AG09309 (cell line): ENCODE data around the gene TOP3A.

Experiments
- DNase-seq: peaks from one replicate; pipeline ENCODE4 v3.0.0-alpha.2; 2010; ENCODE audit warnings: low read depth
- H3K4me3 ChIP-seq: 2 replicates; pipeline ENCODE4 v1.5.1; 2011; ENCODE audit warnings: mild to moderate bottlenecking, low read depth, low read length, moderate library complexity; ENCODE audit not compliant: control insufficient read depth
- TF ChIP-seq, protein P1 (sequence below): IDR thresholded peaks from 2 replicates; pipeline ENCODE4 v1.5.1; 2011; ENCODE audit warnings: mild to moderate bottlenecking, low read depth, low read length, inconsistent platforms; ENCODE audit not compliant: insufficient read depth, control insufficient read depth; ENCODE audit errors: missing control alignments

TOP3A gene

DNA sequence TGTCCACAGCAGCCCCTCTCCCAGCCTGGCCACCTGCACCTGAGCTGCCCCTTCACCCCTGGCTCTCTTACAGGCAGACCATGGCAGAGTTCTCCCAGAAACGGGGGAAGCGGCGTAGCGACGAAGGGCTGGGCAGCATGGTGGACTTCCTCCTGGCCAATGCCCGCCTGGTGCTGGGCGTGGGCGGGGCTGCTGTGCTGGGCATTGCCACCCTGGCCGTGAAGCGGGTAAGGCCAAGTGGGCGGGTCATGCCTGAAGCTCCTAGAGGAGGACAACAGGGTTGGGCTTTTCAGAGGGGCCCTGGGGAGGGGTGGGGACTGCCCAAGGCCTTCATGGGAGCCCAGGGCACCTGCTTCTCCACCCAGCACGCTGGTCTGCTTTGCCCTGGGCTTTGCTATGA is 52.2 kb downstream of the TOP3A start:
- no peak for DNase-seq
- H3K4me3 ChIP-seq = no peak overlapping the region

DNA sequence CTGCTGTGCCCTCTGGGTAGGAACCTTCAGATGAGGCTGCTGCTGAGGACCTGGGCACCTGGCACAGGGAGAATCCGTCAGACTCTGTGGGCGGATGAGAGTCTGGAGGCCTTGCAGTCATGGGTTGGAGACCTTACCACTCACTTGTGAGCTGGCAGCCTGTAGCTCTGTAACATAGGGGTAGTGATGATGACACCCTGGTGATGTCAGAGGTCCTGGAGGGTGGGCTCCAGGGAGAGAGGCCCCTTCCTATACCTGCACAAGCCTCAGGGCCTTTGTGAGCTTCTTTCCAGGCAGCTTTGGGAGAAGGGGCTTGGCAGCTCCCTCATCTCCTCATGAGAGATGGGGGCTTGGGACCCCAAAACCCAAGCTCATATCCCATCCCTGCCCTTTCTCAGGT is 52.7 kb downstream of the TOP3A start:
- no peak overlapping the region for H3K4me3 ChIP-seq
- TF ChIP-seq, protein P1, sequence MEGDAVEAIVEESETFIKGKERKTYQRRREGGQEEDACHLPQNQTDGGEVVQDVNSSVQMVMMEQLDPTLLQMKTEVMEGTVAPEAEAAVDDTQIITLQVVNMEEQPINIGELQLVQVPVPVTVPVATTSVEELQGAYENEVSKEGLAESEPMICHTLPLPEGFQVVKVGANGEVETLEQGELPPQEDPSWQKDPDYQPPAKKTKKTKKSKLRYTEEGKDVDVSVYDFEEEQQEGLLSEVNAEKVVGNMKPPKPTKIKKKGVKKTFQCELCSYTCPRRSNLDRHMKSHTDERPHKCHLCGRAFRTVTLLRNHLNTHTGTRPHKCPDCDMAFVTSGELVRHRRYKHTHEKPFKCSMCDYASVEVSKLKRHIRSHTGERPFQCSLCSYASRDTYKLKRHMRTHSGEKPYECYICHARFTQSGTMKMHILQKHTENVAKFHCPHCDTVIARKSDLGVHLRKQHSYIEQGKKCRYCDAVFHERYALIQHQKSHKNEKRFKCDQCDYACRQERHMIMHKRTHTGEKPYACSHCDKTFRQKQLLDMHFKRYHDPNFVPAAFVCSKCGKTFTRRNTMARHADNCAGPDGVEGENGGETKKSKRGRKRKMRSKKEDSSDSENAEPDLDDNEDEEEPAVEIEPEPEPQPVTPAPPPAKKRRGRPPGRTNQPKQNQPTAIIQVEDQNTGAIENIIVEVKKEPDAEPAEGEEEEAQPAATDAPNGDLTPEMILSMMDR = no peak
- DNase-seq = no peak

More for the DNA sequence above, 52.2 kb downstream of the TOP3A start:
- TF ChIP-seq, protein P1 = no peak

DNA sequence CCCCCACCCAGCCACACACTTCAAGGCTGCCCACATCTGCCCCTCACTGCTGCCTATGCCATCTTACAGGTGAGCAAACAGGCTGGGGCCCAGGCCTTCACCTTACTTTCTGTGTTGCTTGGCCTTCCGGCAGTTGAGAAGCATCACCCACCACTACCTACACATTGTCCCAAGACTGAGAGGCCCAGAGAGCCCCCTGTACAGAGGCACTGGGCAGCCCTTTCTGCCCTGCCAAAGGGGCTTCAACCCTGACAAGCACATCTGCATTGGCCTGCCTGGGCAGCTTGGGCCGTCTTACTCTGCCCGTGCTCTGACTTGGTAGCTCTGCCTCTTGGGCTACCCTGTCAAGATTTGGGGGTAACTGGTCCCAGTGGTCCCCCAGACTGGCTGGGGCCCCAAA is 53.1 kb downstream of the TOP3A start:
- H3K4me3 ChIP-seq = peak overlapping the region; percentile 92
- no peak for DNase-seq
- TF ChIP-seq, protein P1 = no peak

DNA sequence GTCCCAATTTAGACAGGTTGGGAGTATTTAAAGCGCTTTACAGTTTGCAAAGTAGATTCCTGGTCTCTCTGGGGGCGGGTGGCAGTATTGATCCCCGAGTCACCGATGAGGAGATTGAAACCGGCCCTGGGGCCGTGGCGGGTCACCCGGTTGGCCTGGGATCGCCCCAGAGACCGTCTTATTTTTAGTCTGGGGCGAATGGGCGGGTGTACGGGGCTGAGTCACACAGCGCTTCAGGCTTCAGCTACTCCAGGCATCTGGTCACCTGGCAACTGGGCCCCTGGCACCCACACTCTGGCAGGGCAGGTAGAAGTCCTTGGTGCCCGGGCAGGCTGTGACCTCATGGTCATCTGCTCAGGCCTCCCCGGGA is 53.7 kb downstream of the TOP3A start:
- no peak for DNase-seq
- peak overlapping the region; percentile 92 for H3K4me3 ChIP-seq
- TF ChIP-seq, protein P1 = no peak

DNA sequence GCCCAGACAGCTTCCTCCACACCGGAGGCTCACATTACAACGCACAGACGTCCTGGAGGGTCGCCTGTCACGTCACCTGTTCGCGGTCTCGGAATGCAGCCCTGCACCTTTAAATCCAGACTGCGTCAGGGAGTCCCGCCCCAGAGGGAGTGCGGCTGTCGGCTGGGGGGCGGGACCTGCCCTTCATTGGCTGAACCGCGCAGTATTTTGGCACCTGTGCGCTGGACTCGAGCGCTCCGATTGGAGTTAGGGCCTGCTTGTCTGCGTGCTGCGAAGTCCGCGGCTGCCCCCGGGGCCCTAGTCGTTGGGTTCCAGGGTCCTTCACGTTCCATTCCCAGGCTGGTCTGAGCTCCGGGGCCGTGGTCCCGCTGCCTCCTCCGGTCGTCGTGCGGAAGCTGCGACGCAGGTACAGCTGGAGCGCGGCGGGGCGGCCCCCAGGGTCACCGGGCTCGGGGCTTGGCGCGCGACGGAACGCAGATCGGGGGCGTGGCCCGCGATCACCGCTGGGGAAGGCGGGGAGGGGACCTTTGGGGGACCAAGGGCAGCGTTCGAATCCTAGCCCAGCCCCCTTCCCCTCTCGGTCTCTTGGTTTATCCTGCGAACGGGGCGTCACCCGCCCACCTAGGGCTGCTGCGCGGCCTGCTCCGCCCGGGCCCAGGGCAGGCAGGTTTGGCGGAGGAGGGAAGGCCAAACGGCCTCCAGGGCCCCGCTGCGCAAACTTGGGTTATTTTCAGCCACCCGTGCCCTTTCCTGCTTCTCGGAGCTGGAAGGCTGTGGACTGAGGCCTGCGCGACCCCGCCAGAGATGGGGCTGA is 54.3 kb downstream of the TOP3A start, which contains the start of gene MIEF2:
Gene MIEF2 (plus strand): TSS at position 331 of the 814 bp plus-strand sequence. CDS start 2,059 bp downstream, outside the sequence.
- TF ChIP-seq, protein P1 = no peak
- DNase-seq = peak; percentile 75
- peak within 1 kb of the TSS; percentile 92 for H3K4me3 ChIP-seq

DNA sequence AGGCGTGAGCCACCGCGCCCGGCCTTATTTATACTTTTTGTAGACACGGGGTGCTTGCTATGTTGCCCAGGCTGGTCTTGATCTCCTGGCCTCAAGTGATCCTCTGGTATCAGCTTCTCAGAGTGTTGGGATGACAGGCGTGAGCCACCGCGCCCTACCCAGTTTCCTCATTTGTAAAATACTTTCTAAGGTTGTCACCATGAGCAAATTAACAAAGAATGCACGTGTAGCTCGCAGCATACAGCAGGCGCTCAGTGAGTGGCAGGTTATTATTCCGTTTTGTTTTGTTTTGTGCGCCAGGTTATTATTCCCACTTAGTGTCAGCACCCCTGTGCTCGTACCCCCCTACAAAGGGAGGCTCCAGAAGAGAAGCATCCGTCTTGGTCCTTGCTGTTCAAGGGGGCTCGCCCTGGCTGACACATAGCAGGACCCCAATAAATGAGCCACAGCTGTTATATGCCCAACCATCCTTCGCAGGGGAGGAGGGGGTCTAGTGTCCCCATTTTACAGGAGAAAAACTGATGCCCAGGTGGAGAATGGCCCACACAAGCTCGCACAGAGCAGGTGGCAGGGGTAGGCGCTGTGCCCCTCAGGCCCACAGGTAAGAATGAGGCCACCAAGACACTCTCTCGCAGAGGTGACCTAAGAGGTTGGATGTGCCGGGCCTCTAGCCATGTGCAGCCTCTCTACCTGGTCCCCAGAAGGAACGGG is 55.0 kb downstream of the TOP3A start:
- no peak for DNase-seq
- TF ChIP-seq, protein P1 = no peak

More for the DNA sequence above, 55.0 kb downstream of the TOP3A start:
- peak overlapping the region; percentile 92 for H3K4me3 ChIP-seq
